Measurements from ENCODE around the gene NOL4L.

- TF ChIP-seq CTCF (IDR thresholded peaks at IDR 0.05) (no peak), POLR2A (IDR thresholded peaks at IDR 0.05) (no peak)
Observed at GRCh38 chr20:32526541-32526940, 58.6 kb downstream of the NOL4L start.
